SK-N-SH (cell line): ENCODE measurements around the gene SHMT2. TPM values are rescaled to one million over a fixed set of nuclear protein-coding genes. Genes with fewer than 3 reads are reported as not detected.

Experiments
- CTCF ChIA-PET: fragments of 300-600, 350-600 bp; formaldehyde crosslinking; extraction: SDS; loops from one replicate; lab custom pipeline; 2021; lab: Yijun Ruan, JAX
- POLR2A ChIA-PET: fragments of 350-600 bp; sonication (Branson Sonifier 250); formaldehyde crosslinking; extraction: SDS; loops from one replicate; lab custom pipeline; 2020; ENCODE audit warnings: antibody characterized with exemption, inconsistent platforms; lab: Yijun Ruan, JAX
- DNase-seq: peaks from one replicate; pipeline ENCODE4 v3.0.0; 2012
- H2AFZ ChIP-seq: fragments of 200-600 bp; sonication (generic); 2 replicates; pipeline ENCODE4 v1.8.1; 2016; ENCODE audit warnings: antibody characterized with exemption, mild to moderate bottlenecking, low read depth
- H3F3A ChIP-seq: fragments of 200-600 bp; sonication (generic); replicated peaks from 2 replicates; pipeline ENCODE3; 2016; ENCODE audit warnings: antibody characterized with exemption, mild to moderate bottlenecking; ENCODE audit not compliant: insufficient read depth
- H3K27ac ChIP-seq, 2 experiments: fragments of 200-500 bp in 1 of 2; fragments of 200-600 bp in 1 of 2; sonication (Bioruptor generic) in 1 of 2; sonication (generic), shearing (Covaris generic) in 1 of 2; 2 replicates each; pipeline versions ENCODE4 v1.5.1 to v1.6.1; 2014 to 2016; ENCODE audit warnings: low read depth in 2 of 2, inconsistent platforms in 1 of 2, low read length in 1 of 2, mild to moderate bottlenecking in 1 of 2, mixed read lengths in 1 of 2
- H3K27me3 ChIP-seq: fragments of 200-600 bp; sonication (generic), shearing (Covaris generic); 2 replicates; pipeline ENCODE4 v1.6.1; 2016; ENCODE audit warnings: mixed run types; ENCODE audit not compliant: insufficient read depth
- H3K36me3 ChIP-seq, 2 experiments: fragments of 200-500 bp in 1 of 2; fragments of 200-600 bp in 1 of 2; sonication (Bioruptor generic) in 1 of 2; sonication (generic) in 1 of 2; replicated peaks in 1 of 2; 2 replicates each; pipeline versions ENCODE3 to v1.5.1; 2014 to 2016; ENCODE audit warnings: low read length in 1 of 2, mild to moderate bottlenecking in 1 of 2; ENCODE audit not compliant: insufficient read depth in 2 of 2, control insufficient read depth in 1 of 2
- H3K4me1 ChIP-seq, 2 experiments: fragments of 200-500 bp in 1 of 2; fragments of 200-600 bp in 1 of 2; sonication (Bioruptor generic) in 1 of 2; sonication (generic), shearing (Covaris generic) in 1 of 2; 2 replicates each; pipeline versions ENCODE4 v1.5.1 to v1.6.1; 2014 to 2016; ENCODE audit warnings: low read depth in 1 of 2, low read length in 1 of 2, mixed run types in 1 of 2; ENCODE audit not compliant: insufficient read depth in 2 of 2, control insufficient read depth in 1 of 2
- H3K4me2 ChIP-seq: fragments of 200-600 bp; sonication (generic), shearing (Covaris generic); 2 replicates; pipeline ENCODE4 v1.6.1; 2017; ENCODE audit warnings: mixed run types
- H3K4me3 ChIP-seq, 2 experiments: fragments of 200-500 bp in 1 of 2; fragments of 200-600 bp in 1 of 2; sonication (Bioruptor generic) in 1 of 2; sonication (generic), shearing (Covaris generic) in 1 of 2; 2 replicates each; pipeline versions ENCODE4 v1.5.1 to v1.8.1; 2014 to 2016; ENCODE audit warnings: low read depth in 2 of 2, inconsistent platforms in 1 of 2, low read length in 1 of 2, mild to moderate bottlenecking in 1 of 2, mixed read lengths in 1 of 2, moderate library complexity in 1 of 2
- H3K79me2 ChIP-seq: fragments of 200-600 bp; sonication (generic); 2 replicates; pipeline ENCODE4 v1.8.1; 2017; ENCODE audit warnings: mild to moderate bottlenecking; ENCODE audit not compliant: insufficient read depth
- H3K9ac ChIP-seq: fragments of 200-600 bp; sonication (generic); 2 replicates; pipeline ENCODE4 v1.6.1; 2017; ENCODE audit warnings: mixed run types
- H3K9me2 ChIP-seq: fragments of 200-600 bp; sonication (generic); 2 replicates; pipeline ENCODE4 v1.6.1; 2017; ENCODE audit warnings: mixed run types
- H3K9me3 ChIP-seq: fragments of 200-600 bp; sonication (generic); 2 replicates; pipeline ENCODE4 v1.6.1; 2017; ENCODE audit warnings: mixed run types, mild to moderate bottlenecking, moderate library complexity
- H4K20me1 ChIP-seq: fragments of 200-600 bp; sonication (generic); 2 replicates; pipeline ENCODE4 v1.6.1; 2017; ENCODE audit warnings: mild to moderate bottlenecking, mixed run types; ENCODE audit not compliant: insufficient read depth
- ELF1 ChIP-seq: IDR thresholded peaks from 2 replicates; pipeline ENCODE4 v1.4.0; 2012
- GABPA ChIP-seq: IDR thresholded peaks from 2 replicates; pipeline ENCODE4 v1.4.0; 2012; ENCODE audit warnings: low read depth, mild to moderate bottlenecking
- GATA2 ChIP-seq: sonication (generic); formaldehyde crosslinking; IDR thresholded peaks from 2 replicates; pipeline ENCODE4 v1.5.0; 2020; ENCODE audit warnings: mild to moderate bottlenecking, missing genetic modification reagents
- IRF3 ChIP-seq: fragments of 150-350 bp; IDR thresholded peaks from 2 replicates; pipeline ENCODE4 v1.6.1; 2016; ENCODE audit warnings: mild to moderate bottlenecking, low read depth, low read length
- JUND ChIP-seq: IDR thresholded peaks from 2 replicates; pipeline ENCODE4 v1.4.0; 2012
- MXI1 ChIP-seq: IDR thresholded peaks from 2 replicates; pipeline ENCODE4 v1.6.1; 2012; ENCODE audit warnings: mild to moderate bottlenecking, low read depth, low read length, improper control_type of control experiment
- NFIC ChIP-seq: IDR thresholded peaks from 2 replicates; pipeline ENCODE4 v1.4.0; 2012; ENCODE audit warnings: borderline replicate concordance
- POLR2AphosphoS5 ChIP-seq: IDR thresholded peaks from 2 replicates; pipeline ENCODE4 v1.6.1; 2012; ENCODE audit warnings: low read depth, low read length
- RCOR1 ChIP-seq: fragments of 150-350 bp; IDR thresholded peaks from 2 replicates; pipeline ENCODE4 v1.6.1; 2017; ENCODE audit warnings: antibody characterized with exemption, low read length
- RFX5 ChIP-seq: IDR thresholded peaks from 2 replicates; pipeline ENCODE4 v1.6.1; 2012; ENCODE audit warnings: mild to moderate bottlenecking, improper control_type of control experiment, low read length
- RXRA ChIP-seq: IDR thresholded peaks from 2 replicates; pipeline ENCODE4 v1.4.0; 2012; ENCODE audit warnings: low read depth, mild to moderate bottlenecking, borderline replicate concordance
- SMC3 ChIP-seq: IDR thresholded peaks from 2 replicates; pipeline ENCODE4 v1.6.1; 2012; ENCODE audit warnings: low read depth, low read length, improper control_type of control experiment
- TAF1 ChIP-seq: IDR thresholded peaks from 2 replicates; pipeline ENCODE4 v1.6.1; 2012; ENCODE audit warnings: low read depth, mild to moderate bottlenecking, low read length, moderate library complexity, borderline replicate concordance
- TEAD4 ChIP-seq: IDR thresholded peaks from 2 replicates; pipeline ENCODE4 v1.4.0; 2012; ENCODE audit warnings: mild to moderate bottlenecking, borderline replicate concordance; ENCODE audit not compliant: insufficient read depth
- WGBS: methylation state at CpG from one replicate; pipeline ENCODE4 v1.1.6; 2017; ENCODE audit warnings: low lambda C conversion rate; 5-methylcytosine and 5-hydroxymethylcytosine counted together
- polyA plus RNA-seq, 3 experiments: library from polyadenylated mRNA; depleted of rRNA; stranded (reverse); fragments of >200 nt; gene quantifications; 2 replicates each; pipeline ENCODE4 v1.2.3, GENCODE V29; 2012
- TF ChIP-seq, protein P1 (sequence below): IDR thresholded peaks from 2 replicates; pipeline ENCODE4 v1.4.0; 2012; ENCODE audit warnings: low read depth, borderline replicate concordance
- TF ChIP-seq, protein P2 (sequence below): IDR thresholded peaks from 2 replicates; pipeline ENCODE4; 2012
- TF ChIP-seq, protein P3 (sequence below): fragments of 200-600 bp; sonication (generic); IDR thresholded peaks from 2 replicates; pipeline ENCODE4 v1.6.1; 2017; ENCODE audit warnings: antibody characterized with exemption, mild to moderate bottlenecking, moderate library complexity

Gene SHMT2
- polyA plus RNA-seq, 1 of the 3 experiments (the other 2 are of a cell fraction): 204 TPM

GRCh38 chr12:57194253-57194652 is 35.3 kb upstream of the SHMT2 start (continued):
- no peak for TF ChIP-seq IRF3
- TF ChIP-seq, protein P1, sequence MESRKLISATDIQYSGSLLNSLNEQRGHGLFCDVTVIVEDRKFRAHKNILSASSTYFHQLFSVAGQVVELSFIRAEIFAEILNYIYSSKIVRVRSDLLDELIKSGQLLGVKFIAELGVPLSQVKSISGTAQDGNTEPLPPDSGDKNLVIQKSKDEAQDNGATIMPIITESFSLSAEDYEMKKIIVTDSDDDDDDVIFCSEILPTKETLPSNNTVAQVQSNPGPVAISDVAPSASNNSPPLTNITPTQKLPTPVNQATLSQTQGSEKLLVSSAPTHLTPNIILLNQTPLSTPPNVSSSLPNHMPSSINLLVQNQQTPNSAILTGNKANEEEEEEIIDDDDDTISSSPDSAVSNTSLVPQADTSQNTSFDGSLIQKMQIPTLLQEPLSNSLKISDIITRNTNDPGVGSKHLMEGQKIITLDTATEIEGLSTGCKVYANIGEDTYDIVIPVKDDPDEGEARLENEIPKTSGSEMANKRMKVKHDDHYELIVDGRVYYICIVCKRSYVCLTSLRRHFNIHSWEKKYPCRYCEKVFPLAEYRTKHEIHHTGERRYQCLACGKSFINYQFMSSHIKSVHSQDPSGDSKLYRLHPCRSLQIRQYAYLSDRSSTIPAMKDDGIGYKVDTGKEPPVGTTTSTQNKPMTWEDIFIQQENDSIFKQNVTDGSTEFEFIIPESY: no peak
- TF ChIP-seq RFX5: no peak
- no peak for TF ChIP-seq RXRA
- no peak for TF ChIP-seq RCOR1
- TF ChIP-seq POLR2AphosphoS5: no peak

DNA sequence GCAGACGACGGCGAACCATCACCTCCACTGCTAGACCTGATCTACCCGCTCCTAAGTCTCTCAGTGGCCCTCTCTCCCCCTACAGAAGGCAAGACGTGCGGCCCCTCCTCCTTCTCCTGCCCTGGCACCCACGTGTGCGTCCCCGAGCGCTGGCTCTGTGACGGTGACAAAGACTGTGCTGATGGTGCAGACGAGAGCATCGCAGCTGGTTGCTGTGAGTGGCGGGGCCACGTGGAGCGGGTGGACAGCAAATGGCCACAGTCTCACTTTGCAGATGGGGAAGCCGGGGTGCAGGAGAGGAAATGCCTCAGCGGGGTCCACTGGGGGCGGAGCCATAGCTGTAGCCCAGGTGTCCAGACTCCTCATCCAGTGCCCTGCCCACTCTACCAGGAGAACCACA is 34.3 kb upstream of the SHMT2 start:
- no peaks in the 10 kb centered on the region for H4K20me1 ChIP-seq
- WGBS: 92% methylated on average over 13 of the region's 19 CpGs
- no peaks in the 10 kb centered on the region for H3K9me2 ChIP-seq
- H3F3A ChIP-seq: peaks cover 3% of the 10 kb centered on the region
- no peak overlapping the region for H2AFZ ChIP-seq
- no peaks in the 10 kb centered on the region for H3K4me1 ChIP-seq
- H3K9me3 ChIP-seq: no peaks in the 10 kb centered on the region
- H3K79me2 ChIP-seq: no peaks in the 10 kb centered on the region
- no peak for DNase-seq
- TF ChIP-seq MXI1 (no peak), TEAD4 (no peak)
- H3K9ac ChIP-seq: no peak overlapping the region
- H3K27ac ChIP-seq: no peak overlapping the region
- H3K4me2 ChIP-seq: no peak overlapping the region
- no peak overlapping the region for H3K4me3 ChIP-seq
- H3K36me3 ChIP-seq: peaks cover 7 to 85% of the 10 kb centered on the region in 2 experiments
- CTCF ChIA-PET: interaction anchor here (1.6 to 31.5 kb wide), 5 partner anchors 13 to 84 kb away, joined by 4 to 616 read pairs (median 12); partner anchors contain the start of genes LRP1-AS and STAT6
- no peaks in the 10 kb centered on the region for H3K27me3 ChIP-seq
- POLR2A ChIA-PET: no interaction called here

DNA sequence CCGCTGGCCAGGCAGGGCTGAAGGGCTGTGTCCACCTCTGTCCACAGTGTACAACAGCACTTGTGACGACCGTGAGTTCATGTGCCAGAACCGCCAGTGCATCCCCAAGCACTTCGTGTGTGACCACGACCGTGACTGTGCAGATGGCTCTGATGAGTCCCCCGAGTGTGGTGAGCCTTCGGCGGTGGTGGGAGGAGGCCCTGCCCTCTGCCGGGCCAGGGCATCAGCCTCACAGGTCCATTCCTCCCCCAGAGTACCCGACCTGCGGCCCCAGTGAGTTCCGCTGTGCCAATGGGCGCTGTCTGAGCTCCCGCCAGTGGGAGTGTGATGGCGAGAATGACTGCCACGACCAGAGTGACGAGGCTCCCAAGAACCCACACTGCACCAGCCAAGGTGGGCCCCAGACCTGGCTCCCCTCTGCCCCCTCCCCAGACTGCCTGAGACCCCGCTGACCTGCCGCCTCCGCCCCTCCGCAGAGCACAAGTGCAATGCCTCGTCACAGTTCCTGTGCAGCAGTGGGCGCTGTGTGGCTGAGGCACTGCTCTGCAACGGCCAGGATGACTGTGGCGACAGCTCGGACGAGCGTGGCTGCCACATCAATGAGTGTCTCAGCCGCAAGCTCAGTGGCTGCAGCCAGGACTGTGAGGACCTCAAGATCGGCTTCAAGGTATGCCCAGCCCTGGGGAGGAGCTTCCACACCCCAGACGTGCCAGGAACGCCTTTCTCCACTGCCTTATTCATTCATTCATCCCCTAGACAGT is 33.7 kb upstream of the SHMT2 start:
- DNase-seq: no peak
- no peaks in the 10 kb centered on the region for H3K9me3 ChIP-seq
- no peaks in the 10 kb centered on the region for H3K4me1 ChIP-seq
- H3K27me3 ChIP-seq: no peaks in the 10 kb centered on the region
- no peaks in the 10 kb centered on the region for H4K20me1 ChIP-seq
- no peak overlapping the region for H2AFZ ChIP-seq
- CTCF ChIA-PET: interaction anchor here (0.6 to 31.5 kb wide), 8 partner anchors 13 to 84 kb away, joined by 3 to 616 read pairs (median 5); partner anchors contain the start of genes LRP1-AS and STAT6
- POLR2A ChIA-PET: interaction anchor here (1.1 kb wide), 1 partner anchor 8 kb away, joined by 3 read pairs; no protein-coding TSS in a partner anchor
- H3K36me3 ChIP-seq: peaks cover 2 to 81% of the 10 kb centered on the region in 2 experiments
- no peak overlapping the region for H3K9ac ChIP-seq
- H3K27ac ChIP-seq: no peak overlapping the region
- H3K79me2 ChIP-seq: no peaks in the 10 kb centered on the region
- no peaks in the 10 kb centered on the region for H3F3A ChIP-seq
- H3K9me2 ChIP-seq: no peaks in the 10 kb centered on the region
- 88% methylated on average over 13 of the region's 34 CpGs for WGBS
- no peak overlapping the region for H3K4me2 ChIP-seq
- no peak overlapping the region for H3K4me3 ChIP-seq
- TF ChIP-seq TAF1: no peak
- TF ChIP-seq POLR2AphosphoS5: no peak
- no peak for TF ChIP-seq SMC3
- no peak for TF ChIP-seq GATA2
- TF ChIP-seq, protein P2, sequence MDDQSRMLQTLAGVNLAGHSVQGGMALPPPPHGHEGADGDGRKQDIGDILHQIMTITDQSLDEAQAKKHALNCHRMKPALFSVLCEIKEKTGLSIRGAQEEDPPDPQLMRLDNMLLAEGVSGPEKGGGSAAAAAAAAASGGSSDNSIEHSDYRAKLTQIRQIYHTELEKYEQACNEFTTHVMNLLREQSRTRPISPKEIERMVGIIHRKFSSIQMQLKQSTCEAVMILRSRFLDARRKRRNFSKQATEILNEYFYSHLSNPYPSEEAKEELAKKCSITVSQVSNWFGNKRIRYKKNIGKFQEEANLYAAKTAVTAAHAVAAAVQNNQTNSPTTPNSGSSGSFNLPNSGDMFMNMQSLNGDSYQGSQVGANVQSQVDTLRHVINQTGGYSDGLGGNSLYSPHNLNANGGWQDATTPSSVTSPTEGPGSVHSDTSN: no peak
- TF ChIP-seq NFIC: no peak
- no peak for TF ChIP-seq JUND
- TF ChIP-seq GABPA: no peak
- TF ChIP-seq, protein P1: no peak
- no peak for TF ChIP-seq ELF1
- TF ChIP-seq RFX5: no peak
- TF ChIP-seq, protein P3, sequence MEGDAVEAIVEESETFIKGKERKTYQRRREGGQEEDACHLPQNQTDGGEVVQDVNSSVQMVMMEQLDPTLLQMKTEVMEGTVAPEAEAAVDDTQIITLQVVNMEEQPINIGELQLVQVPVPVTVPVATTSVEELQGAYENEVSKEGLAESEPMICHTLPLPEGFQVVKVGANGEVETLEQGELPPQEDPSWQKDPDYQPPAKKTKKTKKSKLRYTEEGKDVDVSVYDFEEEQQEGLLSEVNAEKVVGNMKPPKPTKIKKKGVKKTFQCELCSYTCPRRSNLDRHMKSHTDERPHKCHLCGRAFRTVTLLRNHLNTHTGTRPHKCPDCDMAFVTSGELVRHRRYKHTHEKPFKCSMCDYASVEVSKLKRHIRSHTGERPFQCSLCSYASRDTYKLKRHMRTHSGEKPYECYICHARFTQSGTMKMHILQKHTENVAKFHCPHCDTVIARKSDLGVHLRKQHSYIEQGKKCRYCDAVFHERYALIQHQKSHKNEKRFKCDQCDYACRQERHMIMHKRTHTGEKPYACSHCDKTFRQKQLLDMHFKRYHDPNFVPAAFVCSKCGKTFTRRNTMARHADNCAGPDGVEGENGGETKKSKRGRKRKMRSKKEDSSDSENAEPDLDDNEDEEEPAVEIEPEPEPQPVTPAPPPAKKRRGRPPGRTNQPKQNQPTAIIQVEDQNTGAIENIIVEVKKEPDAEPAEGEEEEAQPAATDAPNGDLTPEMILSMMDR: no peak
